ENCODE data around the gene RSKR. TPM values are rescaled to one million over a fixed set of nuclear protein-coding genes. Genes with fewer than 3 reads are reported as not detected.

RSKR gene
- total and polyA plus RNA-seq, 2 donors from 2014 or later, result 4.1 to 10.2 TPM

DNA sequence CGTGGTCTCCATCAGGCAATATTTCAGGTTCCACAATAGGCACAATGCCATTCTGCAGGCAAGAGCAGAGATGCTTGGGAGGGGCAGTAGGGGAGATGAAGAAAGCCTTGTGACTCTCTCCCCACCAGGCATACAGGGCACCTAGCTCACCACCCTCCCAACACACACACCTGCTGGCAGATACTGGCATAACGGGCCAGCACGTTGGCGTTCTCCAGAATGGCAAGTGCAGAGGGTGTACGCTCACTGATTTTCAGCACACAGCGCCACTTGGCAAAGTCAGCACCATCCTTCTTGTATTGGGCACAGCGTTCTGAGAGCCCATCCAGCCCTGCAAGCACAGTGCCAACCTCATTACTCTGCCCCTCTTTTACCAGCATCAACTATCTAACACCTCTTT, 39.5 kb downstream of the RSKR start:
- no peak overlapping the region for H3K9ac ChIP-seq (ENCODE audit: low read length in 3 of 3)
- no peaks in the 10 kb centered on the region for H3K27me3 ChIP-seq (ENCODE audit: control insufficient read depth, insufficient read depth, low read length)
- H3K4me3 ChIP-seq (ENCODE audit: low read length in 3 of 3), result no peak overlapping the region
- DNase-seq, result no peak
- no peak overlapping the region for H3K27ac ChIP-seq (ENCODE audit: low read depth in 2 of 2, low read length in 2 of 2)
- H3K36me3 ChIP-seq (ENCODE audit: control insufficient read depth in 2 of 3, insufficient read depth in 3 of 3, low read length in 3 of 3), result peaks cover 2 to 12% (median 4%) of the 10 kb centered on the region in 3 donors
- H3K4me1 ChIP-seq (ENCODE audit: control insufficient read depth in 2 of 3, insufficient read depth in 2 of 3, low read depth in 1 of 3, low read length in 3 of 3), result peaks cover 0 to 10% (median 5%) of the 10 kb centered on the region in 3 donors
- FAIRE-seq, result no peak
- no peaks in the 10 kb centered on the region for H3K9me3 ChIP-seq (ENCODE audit: control insufficient read depth in 2 of 3, insufficient read depth in 1 of 3, low read length in 3 of 3)
- TF ChIP-seq, protein P1, sequence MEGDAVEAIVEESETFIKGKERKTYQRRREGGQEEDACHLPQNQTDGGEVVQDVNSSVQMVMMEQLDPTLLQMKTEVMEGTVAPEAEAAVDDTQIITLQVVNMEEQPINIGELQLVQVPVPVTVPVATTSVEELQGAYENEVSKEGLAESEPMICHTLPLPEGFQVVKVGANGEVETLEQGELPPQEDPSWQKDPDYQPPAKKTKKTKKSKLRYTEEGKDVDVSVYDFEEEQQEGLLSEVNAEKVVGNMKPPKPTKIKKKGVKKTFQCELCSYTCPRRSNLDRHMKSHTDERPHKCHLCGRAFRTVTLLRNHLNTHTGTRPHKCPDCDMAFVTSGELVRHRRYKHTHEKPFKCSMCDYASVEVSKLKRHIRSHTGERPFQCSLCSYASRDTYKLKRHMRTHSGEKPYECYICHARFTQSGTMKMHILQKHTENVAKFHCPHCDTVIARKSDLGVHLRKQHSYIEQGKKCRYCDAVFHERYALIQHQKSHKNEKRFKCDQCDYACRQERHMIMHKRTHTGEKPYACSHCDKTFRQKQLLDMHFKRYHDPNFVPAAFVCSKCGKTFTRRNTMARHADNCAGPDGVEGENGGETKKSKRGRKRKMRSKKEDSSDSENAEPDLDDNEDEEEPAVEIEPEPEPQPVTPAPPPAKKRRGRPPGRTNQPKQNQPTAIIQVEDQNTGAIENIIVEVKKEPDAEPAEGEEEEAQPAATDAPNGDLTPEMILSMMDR (IDR thresholded peaks at IDR 0.05; ENCODE audit: borderline replicate concordance, extremely low read depth, insufficient read depth), result no peak
- intact Hi-C loops (cut with DNase I), result no loop called here

DNA sequence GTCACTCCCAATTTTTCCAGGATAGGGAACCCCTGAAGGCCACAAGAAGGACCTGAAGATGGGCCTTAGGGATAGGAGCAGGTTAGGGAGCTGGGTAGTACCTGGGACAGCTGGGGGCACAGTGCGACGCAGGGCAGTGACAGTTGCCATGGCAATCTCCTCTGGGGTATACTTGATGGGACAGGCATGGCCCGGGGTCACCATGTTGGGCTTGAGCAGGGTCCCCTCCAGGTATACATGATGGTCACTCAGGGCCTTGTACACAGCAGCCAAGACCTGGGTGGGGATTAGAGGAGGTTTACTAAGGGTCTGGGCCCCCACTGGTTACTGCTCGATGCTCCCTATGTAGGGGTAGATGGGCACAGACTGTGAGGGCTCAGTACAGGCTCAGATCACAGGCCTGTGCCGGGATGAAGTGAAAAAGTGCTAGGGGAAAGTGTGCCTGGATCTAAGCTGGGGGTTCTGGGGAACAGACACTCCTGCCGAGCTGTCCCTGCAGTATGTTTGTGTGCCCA, 40.0 kb downstream of the RSKR start:
- TF ChIP-seq, protein P1 (IDR thresholded peaks at IDR 0.05; ENCODE audit: borderline replicate concordance, extremely low read depth, insufficient read depth), result no peak
- intact Hi-C loops (cut with DNase I), result no loop called here
- no peak overlapping the region for H3K4me3 ChIP-seq (ENCODE audit: low read length in 3 of 3)
- H3K9me3 ChIP-seq (ENCODE audit: control insufficient read depth in 2 of 3, insufficient read depth in 1 of 3, low read length in 3 of 3), result no peaks in the 10 kb centered on the region
- no peak overlapping the region for H3K27ac ChIP-seq (ENCODE audit: low read depth in 2 of 2, low read length in 2 of 2)
- peaks cover 2 to 10% (median 4%) of the 10 kb centered on the region in 3 donors for H3K36me3 ChIP-seq (ENCODE audit: control insufficient read depth in 2 of 3, insufficient read depth in 3 of 3, low read length in 3 of 3)
- H3K27me3 ChIP-seq (ENCODE audit: control insufficient read depth, insufficient read depth, low read length), result no peaks in the 10 kb centered on the region
- DNase-seq, result no peak
- no peak overlapping the region for H3K9ac ChIP-seq (ENCODE audit: low read length in 3 of 3)
- H3K4me1 ChIP-seq (ENCODE audit: control insufficient read depth in 2 of 3, insufficient read depth in 2 of 3, low read depth in 1 of 3, low read length in 3 of 3), result peaks cover 0 to 12% (median 5%) of the 10 kb centered on the region in 3 donors
- no peak for FAIRE-seq

DNA sequence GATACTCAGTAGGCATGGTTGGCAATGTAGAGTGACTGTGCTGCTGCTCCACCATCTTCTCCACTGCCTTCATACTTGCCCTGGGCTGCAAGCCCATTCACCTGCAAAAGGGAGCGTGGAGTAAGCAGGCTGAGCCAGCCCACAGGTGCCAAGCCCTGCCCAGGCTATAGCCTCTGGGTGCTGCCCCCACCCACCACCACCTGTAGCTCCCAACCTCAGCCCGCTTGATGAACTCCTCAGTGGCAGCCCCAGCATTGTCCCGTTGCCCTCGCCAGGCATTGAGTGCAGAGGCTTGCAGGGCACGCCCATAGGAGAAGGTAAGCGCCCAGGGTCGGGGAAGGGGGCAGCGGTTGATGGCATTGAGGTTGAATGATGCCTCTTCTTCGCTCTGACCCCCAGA, 40.5 kb downstream of the RSKR start:
- Histone ChIP-seq H3K27ac (ENCODE audit: low read depth in 2 of 2, low read length in 2 of 2) (no peak overlapping the region), H3K9me3 (ENCODE audit: control insufficient read depth in 2 of 3, insufficient read depth in 1 of 3, low read length in 3 of 3) (no peaks in the 10 kb centered on the region), H3K27me3 (ENCODE audit: control insufficient read depth, insufficient read depth, low read length) (no peaks in the 10 kb centered on the region), H3K4me1 (ENCODE audit: control insufficient read depth in 2 of 3, insufficient read depth in 2 of 3, low read depth in 1 of 3, low read length in 3 of 3) (peaks cover 0 to 12% (median 5%) of the 10 kb centered on the region in 3 donors), H3K4me3 (ENCODE audit: low read length in 3 of 3) (no peak overlapping the region), H3K36me3 (ENCODE audit: control insufficient read depth in 2 of 3, insufficient read depth in 3 of 3, low read length in 3 of 3) (peaks cover 1 to 5% (median 3%) of the 10 kb centered on the region in 3 donors), H3K9ac (ENCODE audit: low read length in 3 of 3) (no peak overlapping the region)
- TF ChIP-seq, protein P1 (IDR thresholded peaks at IDR 0.05; ENCODE audit: borderline replicate concordance, extremely low read depth, insufficient read depth), result no peak
- DNase-seq (no peak), FAIRE-seq (no peak)
- intact Hi-C loops (cut with DNase I), result no loop called here

DNA sequence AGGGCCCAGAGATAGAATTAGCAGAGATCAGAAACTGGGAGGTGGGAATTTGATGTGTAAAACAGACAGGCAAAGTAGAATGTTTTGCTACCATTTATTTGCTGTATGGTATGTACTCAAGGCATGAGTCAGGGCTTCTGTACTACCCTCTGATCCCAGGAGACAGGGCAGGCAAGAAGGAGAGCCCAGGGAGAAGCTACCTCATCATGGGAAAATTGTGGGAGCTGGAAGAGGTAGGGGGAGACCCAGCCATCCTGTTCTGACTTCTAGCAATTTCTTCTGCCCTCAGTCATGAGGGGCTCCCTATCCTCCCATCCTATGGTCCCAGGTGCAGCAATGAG, 41.0 kb downstream of the RSKR start:
- no peaks in the 10 kb centered on the region for H3K27me3 ChIP-seq (ENCODE audit: control insufficient read depth, insufficient read depth, low read length)
- H3K4me3 ChIP-seq (ENCODE audit: low read length in 3 of 3), result no peak overlapping the region
- intact Hi-C loops (cut with DNase I), result no loop called here
- DNase-seq (no peak), FAIRE-seq (no peak)
- H3K9me3 ChIP-seq (ENCODE audit: control insufficient read depth in 2 of 3, insufficient read depth in 1 of 3, low read length in 3 of 3), result no peaks in the 10 kb centered on the region
- peaks cover 0 to 12% (median 5%) of the 10 kb centered on the region in 3 donors for H3K4me1 ChIP-seq (ENCODE audit: control insufficient read depth in 2 of 3, insufficient read depth in 2 of 3, low read depth in 1 of 3, low read length in 3 of 3)
- no peak overlapping the region for H3K27ac ChIP-seq (ENCODE audit: low read depth in 2 of 2, low read length in 2 of 2)
- H3K36me3 ChIP-seq (ENCODE audit: control insufficient read depth in 2 of 3, insufficient read depth in 3 of 3, low read length in 3 of 3), result no peaks in the 10 kb centered on the region
- TF ChIP-seq, protein P1 (IDR thresholded peaks at IDR 0.05; ENCODE audit: borderline replicate concordance, extremely low read depth, insufficient read depth), result no peak
- H3K9ac ChIP-seq (ENCODE audit: low read length in 3 of 3), result no peak overlapping the region
